Stimulated activated CD8-positive, alpha-beta memory T cell treated with anti-CD3 and anti-CD28 coated beads, Interleukin-2, amount 100 ng/mL, for 48 hours (primary cell): ENCODE results near the gene TDRD7.
"Not testable (repeated sequence)": the region's sequence is repeated elsewhere in the genome, so short reads cannot be mapped to it uniquely, and the experiment has no call there.

Experiments
- DNase-seq, 2 donors: peaks; one replicate each; pipeline ENCODE4 v3.0.0-alpha.2; 2020; ENCODE audit warnings: low read depth in 2 of 2

Gene TDRD7

DNA sequence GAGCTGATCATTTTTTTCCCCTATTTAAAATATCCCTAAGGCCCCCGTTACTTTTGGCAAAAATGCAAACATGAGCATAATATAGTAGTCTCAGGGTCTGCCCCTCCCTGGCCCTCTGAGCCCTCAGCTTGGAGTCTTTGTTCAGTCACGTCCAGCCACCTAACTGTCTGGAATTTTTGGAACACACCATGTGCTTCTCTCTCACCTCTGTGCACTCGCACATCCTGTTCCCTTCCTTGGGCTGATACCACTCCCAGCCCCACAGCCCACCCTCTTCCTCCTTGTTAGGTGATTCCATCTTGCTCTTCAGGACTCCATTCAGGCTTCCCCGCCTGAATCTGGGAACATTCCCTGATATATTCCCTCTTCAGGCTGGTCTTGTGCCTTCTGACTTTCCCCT, 16.0 kb downstream of the TDRD7 start:
- no peak for DNase-seq

DNA sequence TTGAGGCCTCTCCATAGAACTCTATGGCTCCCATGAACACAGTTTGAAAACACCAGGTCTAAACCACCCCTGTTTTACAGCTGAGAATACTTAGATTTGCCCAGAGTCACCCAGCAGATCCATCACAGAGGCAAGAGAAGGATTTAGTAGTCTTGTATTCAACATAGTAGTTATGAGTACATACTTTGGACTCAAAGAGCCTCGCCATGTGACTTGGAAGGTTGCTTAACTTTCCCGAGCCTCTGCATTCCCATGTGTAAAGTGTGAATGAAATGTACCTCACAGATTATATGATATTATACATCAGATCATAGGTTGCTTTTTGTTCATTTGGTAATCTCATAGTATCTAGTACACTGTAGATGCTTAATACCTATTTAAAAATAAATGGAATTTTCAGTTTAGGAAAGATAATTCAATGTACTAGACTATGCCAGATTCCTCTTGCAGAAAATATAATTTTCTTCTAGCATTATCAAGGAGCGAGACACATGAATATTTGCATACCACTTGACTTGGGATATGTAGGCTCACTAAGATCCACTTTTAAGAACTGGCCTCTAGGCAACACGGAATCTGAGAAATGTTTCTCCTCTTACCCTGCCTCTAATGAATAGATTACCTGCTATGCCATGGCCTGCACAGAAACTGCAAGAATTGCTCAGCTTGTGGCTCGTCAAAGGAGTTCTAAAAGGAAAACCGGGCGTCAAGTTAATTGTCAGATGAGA, 18.6 kb downstream of the TDRD7 start:
- DNase-seq: no peak

DNA sequence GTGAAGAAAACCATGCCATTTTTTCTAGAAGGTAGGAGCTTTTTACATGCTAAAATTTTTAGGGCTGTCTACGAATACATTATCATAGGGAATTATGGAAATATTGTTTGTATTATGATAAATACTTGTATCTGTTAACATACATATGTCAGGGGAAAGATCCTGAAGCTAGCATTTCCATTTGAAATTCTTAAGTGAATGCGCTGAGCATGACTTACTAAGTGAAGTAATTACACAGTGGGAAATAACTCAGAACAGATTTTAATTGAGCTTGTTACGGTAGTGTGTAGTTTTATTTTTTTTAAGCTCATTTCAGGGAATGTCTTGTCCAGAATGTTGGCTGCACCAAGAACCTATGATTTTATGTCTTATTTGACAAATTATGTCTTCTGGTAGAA, 19.1 kb downstream of the TDRD7 start:
- DNase-seq: no peak

DNA sequence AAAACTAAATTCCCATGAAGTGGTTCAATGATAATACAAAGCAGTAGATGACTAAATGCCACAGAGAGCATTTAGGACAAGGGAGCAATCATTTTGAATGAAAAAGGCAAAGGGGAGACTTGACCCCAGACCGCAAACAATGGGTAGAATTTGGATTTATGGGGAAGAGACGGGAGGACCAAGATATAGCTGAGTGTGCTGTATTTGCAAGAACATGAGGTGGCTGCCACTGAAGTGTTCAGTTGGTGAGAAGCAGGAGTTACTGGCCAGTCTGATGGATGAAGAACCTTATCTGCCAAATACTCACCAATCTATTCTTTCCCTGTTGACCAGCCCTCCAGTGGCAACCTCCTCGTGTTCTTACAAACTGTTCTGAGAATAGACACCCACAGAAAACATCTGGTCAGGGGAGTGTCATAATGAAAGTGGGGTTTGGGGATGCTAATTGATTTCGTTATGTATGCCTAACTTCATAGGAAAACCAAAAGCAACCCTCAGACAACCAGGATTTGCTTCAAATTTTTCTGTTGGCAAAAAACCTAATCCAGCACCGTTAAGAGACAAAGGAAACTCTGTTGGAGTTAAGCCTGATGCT, 19.8 kb downstream of the TDRD7 start:
- no peak for DNase-seq

DNA sequence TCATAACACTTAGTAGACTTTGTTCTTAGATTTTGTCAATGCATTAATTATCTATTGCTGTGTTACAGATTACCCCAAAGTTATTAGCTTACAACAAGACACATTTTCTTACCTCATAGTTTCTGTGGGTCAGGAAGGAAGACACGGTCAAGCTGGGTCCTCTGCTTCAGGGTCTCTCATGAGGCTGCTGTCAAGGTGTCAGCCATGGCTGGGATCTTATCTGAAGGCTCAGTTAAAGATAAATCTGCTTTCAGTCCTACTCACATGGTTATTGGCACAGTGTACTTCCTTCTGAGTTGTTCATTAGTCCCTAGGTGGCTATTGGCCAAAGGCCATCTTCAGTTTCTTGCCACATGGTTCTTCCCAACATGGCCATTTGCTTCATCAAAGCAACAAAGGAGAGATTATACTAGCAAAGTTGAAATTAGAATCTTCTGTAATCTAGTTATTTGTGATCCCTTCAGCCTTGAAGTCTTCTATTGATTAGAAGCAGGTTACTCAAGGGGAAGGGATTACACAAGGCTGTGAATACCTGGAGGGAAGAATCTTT, 25.2 kb downstream of the TDRD7 start:
- no peak for DNase-seq

DNA sequence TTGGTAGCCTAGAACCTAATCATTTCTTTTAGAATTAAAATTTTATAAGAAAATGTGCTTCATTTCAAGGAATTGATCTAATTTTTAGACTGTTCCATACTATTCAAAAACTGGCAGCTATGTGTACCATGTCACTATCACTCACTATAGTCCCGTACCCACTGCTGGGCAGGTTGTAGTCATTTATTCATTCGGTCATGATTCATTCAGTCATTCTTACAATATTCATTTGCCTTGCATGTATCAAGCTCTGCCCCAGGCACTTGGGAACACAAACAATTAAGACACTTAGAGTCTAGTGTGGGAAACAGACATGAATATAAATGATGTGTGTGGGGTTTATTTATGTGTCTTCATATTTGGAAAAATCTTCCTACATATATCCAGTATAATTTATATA, 26.4 kb downstream of the TDRD7 start:
- DNase-seq: no peak

DNA sequence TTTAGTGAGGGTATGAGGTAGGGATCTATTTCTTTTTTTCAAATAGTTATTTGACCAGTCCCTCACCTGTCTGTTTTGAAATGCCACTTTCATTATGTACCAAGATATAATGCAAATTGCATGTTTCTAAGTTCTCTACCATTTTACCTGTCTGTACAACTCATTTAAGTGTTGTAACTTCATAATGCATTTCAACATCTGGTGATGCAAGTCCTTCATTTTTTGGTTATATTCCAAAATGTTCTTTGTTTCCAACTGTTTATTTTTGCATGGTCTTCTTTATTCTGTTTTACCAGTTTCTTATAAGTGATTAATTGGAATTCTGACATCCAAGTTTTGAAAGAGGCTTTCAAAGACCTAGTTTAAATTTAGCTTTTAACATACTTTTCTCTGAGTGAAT, 26.8 kb downstream of the TDRD7 start:
- no peak for DNase-seq

DNA sequence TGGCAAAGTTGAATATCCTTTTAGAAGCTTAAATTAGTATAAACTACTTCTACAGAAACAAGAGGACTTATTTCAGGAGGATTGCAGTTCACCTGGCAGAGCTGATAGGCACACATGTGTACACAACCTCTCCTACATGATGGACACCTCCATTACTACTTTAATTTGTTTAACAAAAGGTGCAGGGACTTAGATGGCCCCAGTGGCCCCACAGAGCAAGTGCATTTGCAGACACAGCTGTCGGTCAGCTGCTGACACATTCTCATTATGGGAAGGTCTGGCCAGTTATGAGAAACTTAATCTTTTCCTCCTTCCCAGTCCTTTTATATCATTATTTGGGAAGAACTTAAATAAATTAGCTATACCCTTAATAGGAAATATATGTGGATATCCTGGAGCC, 28.3 kb downstream of the TDRD7 start:
- no peak for DNase-seq

DNA sequence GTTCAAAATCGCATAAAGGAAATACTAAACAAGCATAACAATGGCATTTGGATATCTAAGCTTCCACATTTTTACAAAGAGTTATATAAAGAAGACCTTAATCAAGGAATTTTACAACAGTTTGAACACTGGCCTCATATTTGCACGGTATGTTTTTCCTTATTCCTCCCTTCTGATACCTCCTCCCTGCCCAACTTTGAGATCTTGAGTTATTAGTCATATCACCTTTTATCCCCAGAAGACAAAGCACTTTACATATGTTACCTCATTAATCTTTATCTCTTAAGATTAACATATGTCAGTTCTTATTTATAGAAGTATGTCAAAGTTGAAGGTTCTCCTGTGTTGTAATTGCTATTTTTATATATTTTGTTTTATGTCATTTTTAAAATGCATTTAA, 29.8 kb downstream of the TDRD7 start:
- no peak for DNase-seq

DNA sequence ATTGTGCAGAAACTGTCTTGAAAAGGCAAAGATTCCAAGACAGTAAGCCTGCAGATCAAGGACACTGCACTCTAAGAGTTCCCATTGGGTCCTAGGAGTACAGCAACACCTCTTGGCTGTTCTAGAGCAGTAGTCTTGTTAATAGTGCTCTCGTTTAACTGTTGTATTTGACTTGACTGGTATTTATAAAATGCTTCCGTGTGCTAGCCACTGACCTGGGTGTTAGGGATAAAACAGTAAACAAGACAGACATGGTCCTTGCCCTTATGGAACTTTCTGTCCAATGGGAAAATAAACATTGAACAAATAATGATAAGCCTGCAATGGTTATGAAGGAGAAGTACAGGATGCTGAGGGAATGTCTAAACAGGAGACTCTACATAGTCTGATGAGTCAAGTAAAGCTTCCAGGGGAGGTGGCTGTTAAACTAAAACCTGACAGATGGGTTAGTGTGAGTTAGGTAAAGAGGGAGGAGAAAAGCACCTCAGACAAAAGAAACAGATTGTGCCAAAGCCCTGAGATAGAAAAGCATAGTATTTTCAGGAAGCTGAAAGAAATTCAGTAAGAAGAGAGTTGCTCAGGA, 33.3 kb downstream of the TDRD7 start:
- no peak for DNase-seq

DNA sequence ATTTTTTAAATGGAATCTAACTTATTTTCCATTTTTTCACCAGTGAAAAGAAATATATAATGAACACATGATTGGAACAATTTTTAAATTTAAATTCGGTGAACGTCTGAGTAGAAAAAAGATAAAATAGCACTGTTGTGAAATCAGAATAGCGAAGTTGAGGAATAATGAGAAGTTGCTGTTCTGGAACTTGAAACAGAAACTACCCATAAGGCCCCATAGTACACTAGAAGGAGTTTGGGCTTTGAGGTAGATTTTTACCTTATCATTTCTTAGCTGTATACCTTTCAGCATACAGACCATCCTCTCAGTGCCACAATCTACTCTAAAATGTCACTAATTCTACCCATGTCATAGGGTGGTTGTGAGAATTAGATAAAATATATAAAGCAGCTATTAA, 35.1 kb downstream of the TDRD7 start:
- no peak for DNase-seq

DNA sequence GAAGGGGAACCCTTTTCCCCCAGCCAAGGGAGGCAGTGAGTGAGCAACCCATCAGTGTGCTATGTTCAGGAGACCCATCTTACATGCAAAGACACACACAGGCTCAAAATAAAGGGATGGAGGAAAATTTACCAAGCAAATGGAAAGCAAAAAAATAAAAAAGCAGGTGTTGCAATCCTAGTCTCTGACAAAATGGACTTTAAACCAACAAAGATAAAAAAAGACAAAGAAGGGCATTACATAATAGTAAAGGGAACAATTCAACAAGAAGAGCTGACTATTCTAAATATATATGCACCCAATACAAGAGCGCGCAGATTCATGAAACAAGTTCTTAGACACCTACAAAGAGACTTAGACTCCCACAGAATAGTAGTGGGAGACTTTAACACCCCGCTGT, 41.7 kb downstream of the TDRD7 start:
- not testable (repeated sequence) for DNase-seq

DNA sequence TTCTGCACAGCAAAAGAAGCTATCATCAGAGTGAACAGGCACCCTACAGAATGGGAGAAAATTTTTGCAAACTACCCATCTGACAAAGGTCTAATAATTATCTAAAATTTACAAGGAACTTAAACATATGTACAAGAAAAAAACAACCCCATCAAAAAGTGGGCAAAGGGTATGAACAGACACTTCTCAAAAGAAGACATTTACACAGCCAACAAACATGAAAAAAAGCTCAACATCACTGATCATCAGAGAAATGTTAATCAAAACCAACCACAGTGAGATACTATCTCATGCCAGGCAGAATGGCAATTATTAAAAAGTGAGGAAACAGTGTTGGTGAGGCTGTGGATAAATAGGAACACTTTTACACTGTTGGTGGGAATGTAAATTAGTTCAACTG, 44.9 kb downstream of the TDRD7 start:
- not testable (repeated sequence) for DNase-seq

DNA sequence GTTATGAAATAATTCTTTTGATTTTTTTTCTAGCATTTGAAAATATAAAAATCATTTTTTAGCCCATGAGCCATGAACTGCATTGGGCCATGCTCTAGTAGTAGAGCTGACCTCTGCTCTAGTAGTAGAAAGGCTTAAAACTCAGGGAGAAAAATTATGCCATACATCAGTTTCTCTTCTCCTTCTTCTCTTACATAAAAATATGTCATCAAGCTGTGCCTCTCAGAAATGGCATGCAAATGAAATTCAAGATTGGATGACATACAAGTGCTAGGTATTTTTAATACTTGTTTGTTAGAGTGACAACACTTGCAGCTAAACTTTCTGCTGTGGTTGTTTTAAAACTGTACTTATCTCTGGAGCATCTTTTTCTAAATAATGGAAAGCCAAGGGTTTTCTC, 47.4 kb downstream of the TDRD7 start:
- no peak for DNase-seq

DNA sequence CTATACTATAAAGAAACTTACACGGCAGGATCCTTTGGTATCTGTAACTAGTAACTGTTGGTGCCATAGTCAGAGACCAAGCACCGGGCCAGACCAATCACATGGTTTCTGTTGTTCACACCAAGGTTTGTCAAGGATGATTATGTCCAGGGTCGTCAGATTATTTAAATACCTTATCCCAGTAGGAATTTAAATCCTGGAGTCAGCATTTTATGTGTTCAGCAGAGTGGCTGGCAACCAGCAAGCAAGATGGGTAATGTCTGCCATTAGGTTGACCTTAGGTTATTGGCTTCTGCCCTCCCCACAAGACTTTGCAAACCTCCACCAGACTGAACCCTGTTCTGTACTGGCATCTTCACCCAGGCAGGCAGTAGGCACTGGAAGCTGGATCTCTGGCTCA, 50.3 kb downstream of the TDRD7 start:
- no peak for DNase-seq

DNA sequence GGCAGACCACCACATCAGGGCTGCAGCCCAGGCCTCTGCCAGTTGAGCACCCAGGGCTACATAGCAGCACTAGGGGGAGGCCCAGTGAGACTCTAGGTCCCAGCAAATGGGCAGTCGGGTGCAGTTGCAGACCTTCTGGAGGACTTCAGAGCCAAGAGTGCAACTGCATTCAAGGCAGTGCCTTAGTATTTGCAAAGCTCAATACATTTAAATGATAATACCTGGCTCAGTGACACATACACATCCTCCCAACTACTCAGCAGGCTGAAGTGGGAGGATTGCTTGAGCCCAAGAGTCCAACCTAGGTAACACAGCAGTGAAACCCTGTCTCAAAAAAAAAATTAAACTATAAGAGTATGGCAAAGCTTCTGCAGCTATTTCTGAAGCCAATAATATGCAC, 51.0 kb downstream of the TDRD7 start:
- DNase-seq: no peak

DNA sequence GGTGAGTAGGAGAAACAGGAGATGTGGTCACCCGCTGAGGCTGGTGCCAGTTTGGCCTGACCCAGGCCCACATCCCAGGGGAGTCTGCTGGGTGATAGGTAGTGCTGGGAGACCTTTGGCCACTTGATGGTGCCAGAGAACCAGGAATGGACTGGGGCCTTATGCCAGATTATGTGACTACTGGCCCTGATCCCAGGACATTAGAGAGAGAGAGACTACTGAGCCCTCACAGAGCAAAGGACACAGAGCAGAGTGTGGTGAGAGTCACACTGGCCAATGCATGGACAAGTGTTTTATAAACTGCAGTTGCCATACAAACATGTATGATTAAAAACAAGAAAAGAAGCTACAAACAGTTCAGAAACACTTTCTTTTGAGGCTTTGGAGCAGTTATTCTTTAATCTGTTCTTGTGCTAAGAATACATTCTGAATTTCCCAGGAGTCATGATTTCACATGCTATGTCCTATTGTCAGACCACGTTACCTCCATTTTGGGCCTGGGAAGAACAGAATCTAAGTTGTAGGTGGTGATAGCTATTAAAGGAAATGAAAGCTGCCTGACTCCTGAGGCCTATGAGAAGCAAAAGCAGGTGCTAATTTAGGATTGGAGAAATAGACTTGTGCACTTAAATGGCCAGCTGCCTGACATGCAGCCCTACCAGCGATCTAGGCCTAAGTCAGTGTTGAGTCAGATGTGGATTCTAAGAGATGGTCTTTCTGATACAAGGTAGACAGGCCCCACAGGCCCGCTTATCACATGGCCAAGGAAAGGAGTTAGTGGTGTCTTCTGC, 57.0 kb downstream of the TDRD7 start:
- DNase-seq: peak in 1 of 2 donors; percentile 17

DNA sequence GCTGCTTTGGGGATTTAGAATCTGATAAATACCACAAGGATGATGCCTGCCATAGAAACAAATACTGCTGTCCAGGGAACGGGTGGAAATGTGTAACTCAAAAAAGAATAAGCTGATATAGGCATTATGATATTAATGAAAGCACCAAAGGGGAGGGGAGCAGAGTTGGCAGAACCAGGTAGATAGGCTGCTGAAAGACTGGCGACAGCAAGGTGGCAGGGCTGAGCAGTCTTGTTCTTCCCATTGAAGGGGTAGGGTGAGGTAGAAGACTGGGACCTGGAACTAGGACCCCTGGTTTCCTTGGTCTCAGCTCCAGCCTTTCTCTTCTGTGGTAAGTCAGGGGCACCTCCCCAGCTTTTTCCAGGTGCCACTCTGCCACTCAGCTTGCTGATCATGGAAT, 58.2 kb downstream of the TDRD7 start:
- no peak for DNase-seq

DNA sequence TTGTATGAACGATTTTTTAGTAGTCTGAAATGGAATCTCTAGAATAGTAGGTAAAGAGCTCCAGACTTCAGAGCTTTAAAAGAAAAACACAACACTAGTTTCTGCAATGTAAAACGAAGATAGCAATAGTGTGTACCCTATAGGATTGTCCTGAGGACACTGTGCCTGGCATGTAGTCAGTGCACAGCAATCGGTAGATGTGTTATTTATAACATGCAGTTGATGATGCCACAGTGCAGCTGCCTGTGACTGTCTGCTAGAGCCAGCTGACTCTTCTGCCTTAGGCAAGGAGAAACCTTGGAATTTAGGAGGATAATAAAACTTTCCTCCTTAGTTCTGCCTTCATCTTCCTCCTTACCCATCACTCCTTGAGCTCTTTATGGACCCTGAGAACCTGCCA, 61.8 kb downstream of the TDRD7 start:
- no peak for DNase-seq

DNA sequence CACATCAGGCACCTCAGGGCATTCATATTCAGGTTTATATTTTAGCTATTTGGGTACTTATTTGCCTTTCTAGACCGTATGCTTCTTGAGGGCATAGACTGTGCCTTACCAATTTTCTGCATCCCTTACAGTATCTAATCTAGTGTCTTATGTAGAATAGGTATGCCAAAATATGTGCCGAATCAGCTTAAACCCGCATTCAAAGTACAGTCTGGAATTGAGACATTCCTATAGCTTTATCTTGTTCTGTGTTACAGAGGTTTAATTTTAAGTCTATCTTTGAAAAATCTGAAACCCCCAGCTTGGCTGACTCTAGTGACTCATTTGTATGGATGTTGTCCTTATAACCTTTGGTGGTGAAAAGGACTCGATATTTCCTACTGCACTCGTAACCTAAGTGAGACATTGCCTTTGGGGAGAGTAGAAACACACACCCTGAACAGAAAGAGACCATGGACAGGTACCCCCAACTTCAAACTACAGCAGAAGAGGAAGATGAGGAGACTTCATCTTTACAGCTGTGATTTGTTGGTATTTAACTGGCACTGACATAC, 62.6 kb downstream of the TDRD7 start:
- no peak for DNase-seq

DNA sequence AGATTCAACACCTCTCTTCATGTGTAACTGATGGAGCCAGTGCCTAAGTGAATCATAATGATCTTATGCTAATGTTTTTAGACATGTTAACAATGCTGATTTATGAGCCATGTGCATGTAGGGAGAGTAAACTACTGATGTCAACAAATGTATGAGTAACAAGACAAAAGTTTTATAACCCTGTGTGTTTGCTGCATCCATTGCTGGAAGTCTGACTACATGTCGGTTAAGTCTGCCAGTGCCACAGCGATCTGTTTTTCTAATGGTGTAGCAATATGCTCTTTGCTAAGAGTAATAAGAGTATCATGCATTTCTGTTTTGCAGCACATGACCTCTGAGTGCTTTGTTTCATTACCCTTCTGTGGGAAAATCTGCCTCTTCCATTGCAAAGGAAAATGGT, 63.2 kb downstream of the TDRD7 start:
- DNase-seq: no peak

DNA sequence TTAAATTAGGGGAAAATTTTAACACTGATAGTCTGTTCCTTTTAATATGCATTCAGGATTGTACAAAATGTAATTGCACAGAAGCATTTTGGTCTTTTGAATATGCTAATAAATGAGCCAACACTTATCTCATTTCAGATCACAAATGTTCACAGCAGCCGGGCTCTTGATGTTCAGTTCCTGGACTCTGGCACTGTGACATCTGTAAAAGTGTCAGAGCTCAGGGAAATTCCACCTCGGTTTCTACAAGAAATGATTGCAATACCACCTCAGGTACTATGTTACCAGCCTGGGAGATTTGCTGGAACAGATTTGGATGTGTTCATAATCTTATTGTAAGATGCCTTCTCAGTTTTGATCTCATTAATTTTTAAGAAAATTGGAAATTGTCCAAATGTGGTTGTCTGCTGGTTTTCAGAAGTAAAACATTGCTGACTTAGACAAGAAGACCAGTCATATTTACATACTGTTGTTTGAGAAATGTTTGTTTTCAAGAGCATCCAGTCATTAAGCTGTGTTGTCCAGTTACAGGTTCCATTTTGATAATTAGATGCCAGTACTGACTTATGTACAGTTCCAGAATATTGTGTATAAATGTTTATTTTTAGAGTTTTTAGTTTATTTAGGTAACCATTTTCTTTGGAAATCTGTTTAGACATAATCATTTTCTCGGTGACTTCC, 66.5 kb downstream of the TDRD7 start:
- DNase-seq: no peak
